HEK293 (cell line): ENCODE results near the gene KCTD6.

ENCODE experiments used
- CTCF ChIA-PET: fragments of 350-600 bp; formaldehyde crosslinking; extraction: SDS; loops from one replicate; lab custom pipeline; 2021; ENCODE audit warnings: antibody characterized with exemption; lab: Yijun Ruan, JAX
- POLR2A ChIA-PET: fragments of 300-600 bp; formaldehyde crosslinking; extraction: SDS; loops from one replicate; lab custom pipeline; 2020; ENCODE audit warnings: antibody characterized with exemption, inconsistent platforms; lab: Yijun Ruan, JAX
- H3K27ac ChIP-seq: fragments of 200-500 bp; sonication (Bioruptor generic); 2 replicates; pipeline ENCODE4 v1.5.1; 2014; ENCODE audit warnings: low read depth, low read length, control low read depth, inconsistent platforms; ENCODE audit errors: extremely low read depth
- H3K36me3 ChIP-seq, 2 experiments: fragments of 200-500 bp in 1 of 2; sonication (Bioruptor generic) in 1 of 2; 1 replicate in 1 of 2; 2 replicates in 1 of 2; pipeline ENCODE4 v1.5.1; 2014 to 2017; ENCODE audit warnings: inconsistent platforms in 2 of 2, low read length in 2 of 2; ENCODE audit not compliant: control insufficient read depth in 2 of 2, insufficient read depth in 1 of 2
- H3K4me1 ChIP-seq: fragments of 200-500 bp; sonication (Bioruptor generic); 2 replicates; pipeline ENCODE4 v1.5.1; 2014; ENCODE audit warnings: mild to moderate bottlenecking, low read length, inconsistent platforms; ENCODE audit not compliant: control insufficient read depth, insufficient read depth
- H3K4me3 ChIP-seq: 2 replicates; pipeline ENCODE4 v1.5.1; 2011; ENCODE audit warnings: low read depth, mild to moderate bottlenecking, control low read depth, low read length, moderate library complexity
- H3K9me3 ChIP-seq: fragments of 200-500 bp; sonication (Bioruptor generic); 2 replicates; pipeline ENCODE4 v1.5.1; 2014; ENCODE audit warnings: low read depth, low read length, inconsistent platforms; ENCODE audit not compliant: control insufficient read depth, insufficient read depth
- AEBP2 ChIP-seq: fragments of 450-650 bp; formaldehyde crosslinking; IDR thresholded peaks from 2 replicates; pipeline ENCODE4 v1.5.1; 2016; ENCODE audit warnings: missing biosample characterization, missing genetic modification characterization, borderline replicate concordance
- BCL11B ChIP-seq: fragments of 450-650 bp; formaldehyde crosslinking; IDR thresholded peaks from 2 replicates; pipeline ENCODE4 v1.5.1; 2016; ENCODE audit warnings: low read depth, missing biosample characterization, missing genetic modification characterization
- GFI1B ChIP-seq: fragments of 450-650 bp; formaldehyde crosslinking; IDR thresholded peaks from 2 replicates; pipeline ENCODE4 v1.5.1; 2016; ENCODE audit warnings: missing biosample characterization, missing genetic modification characterization
- HOXC10 ChIP-seq: sonication (generic); formaldehyde crosslinking; IDR thresholded peaks from 2 replicates; pipeline ENCODE4 v1.8.1; 2023; ENCODE audit warnings: mild to moderate bottlenecking, missing genetic modification reagents
- KLF8 ChIP-seq: fragments of 450-650 bp; formaldehyde crosslinking; IDR thresholded peaks from 2 replicates; pipeline ENCODE4 v1.5.1; 2016; ENCODE audit warnings: missing biosample characterization, missing genetic modification characterization
- MYNN ChIP-seq: fragments of 450-650 bp; formaldehyde crosslinking; IDR thresholded peaks from 2 replicates; pipeline ENCODE4 v1.5.1; 2016; ENCODE audit warnings: missing biosample characterization, missing genetic modification characterization, borderline replicate concordance
- PRDM1 ChIP-seq: fragments of 450-650 bp; formaldehyde crosslinking; IDR thresholded peaks from 2 replicates; pipeline ENCODE4; 2016; ENCODE audit warnings: missing biosample characterization, missing genetic modification characterization
- REPIN1 ChIP-seq: fragments of 450-650 bp; formaldehyde crosslinking; IDR thresholded peaks from 2 replicates; pipeline ENCODE4 v1.5.1; 2017; ENCODE audit warnings: missing biosample characterization, missing genetic modification characterization, low read depth
- SP2 ChIP-seq: fragments of 450-650 bp; formaldehyde crosslinking; IDR thresholded peaks from 2 replicates; pipeline ENCODE4 v1.5.1; 2016; ENCODE audit warnings: missing biosample characterization, missing genetic modification characterization
- ZBTB8A ChIP-seq: fragments of 450-650 bp; formaldehyde crosslinking; IDR thresholded peaks from 2 replicates; pipeline ENCODE4 v1.5.1; 2016; ENCODE audit warnings: missing biosample characterization, missing genetic modification characterization
- ZNF274 ChIP-seq, 2 experiments: fragments of 200-500 bp in 1 of 2; fragments of 450-650 bp in 1 of 2; sonication (Bioruptor generic) in 1 of 2; formaldehyde crosslinking in 1 of 2; IDR thresholded peaks; 2 replicates each; pipeline versions ENCODE4 v1.5.1 to v1.6.1; 2014 to 2016; ENCODE audit warnings: borderline replicate concordance in 1 of 2, inconsistent platforms in 1 of 2, low read length in 1 of 2, missing biosample characterization in 1 of 2, missing genetic modification characterization in 1 of 2
- ZNF280D ChIP-seq: fragments of 450-650 bp; formaldehyde crosslinking; IDR thresholded peaks from 2 replicates; pipeline ENCODE4 v1.5.1; 2016; ENCODE audit warnings: missing biosample characterization, missing genetic modification characterization
- ZNF366 ChIP-seq: fragments of 450-650 bp; formaldehyde crosslinking; conservative IDR thresholded peaks from 2 replicates; pipeline ENCODE4 v1.5.1; 2016; ENCODE audit warnings: missing biosample characterization, missing genetic modification characterization
- ZNF529 ChIP-seq: fragments of 450-650 bp; formaldehyde crosslinking; IDR thresholded peaks from 2 replicates; pipeline ENCODE4 v1.5.1; 2017; ENCODE audit warnings: missing genetic modification characterization, missing biosample characterization; ENCODE audit not compliant: insufficient replicate concordance
- ZNF768 ChIP-seq: fragments of 450-650 bp; formaldehyde crosslinking; IDR thresholded peaks from 2 replicates; pipeline ENCODE4 v1.5.1; 2018; ENCODE audit warnings: missing biosample characterization, mild to moderate bottlenecking, missing genetic modification characterization
- TF ChIP-seq, protein P1 (sequence below): fragments of 450-650 bp; IDR thresholded peaks from 2 replicates; pipeline ENCODE4 v1.5.1; 2018; ENCODE audit warnings: missing biosample characterization, missing genetic modification characterization
- TF ChIP-seq, protein P2 (sequence below): fragments of 450-650 bp; formaldehyde crosslinking; IDR thresholded peaks from 2 replicates; pipeline ENCODE4 v1.5.1; 2016; ENCODE audit warnings: missing biosample characterization, missing genetic modification characterization, borderline replicate concordance
- TF ChIP-seq, protein P3 (sequence below): fragments of 450-650 bp; formaldehyde crosslinking; IDR thresholded peaks from 2 replicates; pipeline ENCODE4 v1.5.1; 2016; ENCODE audit warnings: missing biosample characterization, missing genetic modification characterization

KCTD6 gene

GRCh38 chr3:58531555-58531954 is 39.7 kb downstream of the KCTD6 start:
- Histone ChIP-seq H3K4me1 (no peaks in the 10 kb centered on the region; the same call in 1 of the 2 replicates), H3K9me3 (no peaks in the 10 kb centered on the region), H3K4me3 (no peak overlapping the region), H3K27ac (no peak overlapping the region), H3K36me3 (no peaks in the 10 kb centered on the region)
- POLR2A ChIA-PET = interaction anchor here (0.5 kb wide), 1 partner anchor 221 kb away, joined by 5 read pairs; no protein-coding TSS in a partner anchor
- TF ChIP-seq AEBP2 (no peak), SP2 (tag by site-specific recombination) (no peak), HOXC10 (no peak), ZBTB8A (tag by site-specific recombination) (no peak), ZNF768 (no peak), REPIN1 (tag by site-specific recombination) (no peak)
- TF ChIP-seq, protein P1, sequence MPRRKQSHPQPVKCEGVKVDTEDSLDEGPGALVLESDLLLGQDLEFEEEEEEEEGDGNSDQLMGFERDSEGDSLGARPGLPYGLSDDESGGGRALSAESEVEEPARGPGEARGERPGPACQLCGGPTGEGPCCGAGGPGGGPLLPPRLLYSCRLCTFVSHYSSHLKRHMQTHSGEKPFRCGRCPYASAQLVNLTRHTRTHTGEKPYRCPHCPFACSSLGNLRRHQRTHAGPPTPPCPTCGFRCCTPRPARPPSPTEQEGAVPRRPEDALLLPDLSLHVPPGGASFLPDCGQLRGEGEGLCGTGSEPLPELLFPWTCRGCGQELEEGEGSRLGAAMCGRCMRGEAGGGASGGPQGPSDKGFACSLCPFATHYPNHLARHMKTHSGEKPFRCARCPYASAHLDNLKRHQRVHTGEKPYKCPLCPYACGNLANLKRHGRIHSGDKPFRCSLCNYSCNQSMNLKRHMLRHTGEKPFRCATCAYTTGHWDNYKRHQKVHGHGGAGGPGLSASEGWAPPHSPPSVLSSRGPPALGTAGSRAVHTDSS (tag by site-specific recombination) = no peak
- CTCF ChIA-PET = interaction anchor here (0.6 to 1.7 kb wide), 18 partner anchors 10 to 1371 kb away, joined by 3 to 12 read pairs (median 4); partner anchors contain the start of genes HTD2, KCTD6 and RPP14

DNA sequence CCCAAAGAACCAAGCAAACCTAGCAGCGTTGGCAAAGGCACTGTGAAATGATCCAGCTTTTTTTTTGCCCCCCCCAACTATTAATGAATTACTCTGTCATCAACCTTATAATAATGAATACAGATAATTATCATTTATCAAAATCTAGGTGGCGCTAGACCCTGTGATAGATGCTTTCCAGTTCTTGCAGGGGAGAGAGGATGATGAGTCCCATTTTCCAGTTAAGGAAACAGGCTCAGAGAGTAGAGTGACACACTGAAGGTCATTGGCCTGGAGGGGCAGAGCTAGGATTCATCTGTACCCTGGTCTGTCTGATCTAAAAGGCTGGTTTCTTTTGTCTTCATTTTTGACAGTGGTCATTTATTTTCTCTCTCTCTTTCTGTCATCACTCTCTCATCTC is 40.1 kb downstream of the KCTD6 start:
- H3K4me1 ChIP-seq = no peaks in the 10 kb centered on the region
- POLR2A ChIA-PET = interaction anchor here (0.5 kb wide), 1 partner anchor 221 kb away, joined by 5 read pairs; no protein-coding TSS in a partner anchor
- H3K36me3 ChIP-seq = no peaks in the 10 kb centered on the region
- no peak overlapping the region for H3K4me3 ChIP-seq
- H3K27ac ChIP-seq = no peak overlapping the region
- no peaks in the 10 kb centered on the region for H3K9me3 ChIP-seq
- CTCF ChIA-PET = interaction anchor here (0.6 to 1.7 kb wide), 15 partner anchors 10 to 1371 kb away, joined by 3 to 12 read pairs (median 4); partner anchors contain the start of genes HTD2, KCTD6 and RPP14
- TF ChIP-seq ZNF274 (IDR thresholded peaks at IDR 0.05; ENCODE audit: low read length) (no peak), ZNF274 (tag by site-specific recombination; IDR thresholded peaks at IDR 0.05; ENCODE audit: borderline replicate concordance) (no peak), ZNF366 (tag by site-specific recombination) (peak; percentile 44; the same call in 1 of the 2 replicates), MYNN (no peak), ZNF529 (tag by site-specific recombination) (no peak), BCL11B (no peak), KLF8 (tag by site-specific recombination) (no peak), GFI1B (tag by site-specific recombination) (no peak), PRDM1 (tag by site-specific recombination) (peak; percentile 48; the same call in 1 of the 2 replicates), ZNF280D (tag by site-specific recombination) (no peak)
- TF ChIP-seq, protein P2, sequence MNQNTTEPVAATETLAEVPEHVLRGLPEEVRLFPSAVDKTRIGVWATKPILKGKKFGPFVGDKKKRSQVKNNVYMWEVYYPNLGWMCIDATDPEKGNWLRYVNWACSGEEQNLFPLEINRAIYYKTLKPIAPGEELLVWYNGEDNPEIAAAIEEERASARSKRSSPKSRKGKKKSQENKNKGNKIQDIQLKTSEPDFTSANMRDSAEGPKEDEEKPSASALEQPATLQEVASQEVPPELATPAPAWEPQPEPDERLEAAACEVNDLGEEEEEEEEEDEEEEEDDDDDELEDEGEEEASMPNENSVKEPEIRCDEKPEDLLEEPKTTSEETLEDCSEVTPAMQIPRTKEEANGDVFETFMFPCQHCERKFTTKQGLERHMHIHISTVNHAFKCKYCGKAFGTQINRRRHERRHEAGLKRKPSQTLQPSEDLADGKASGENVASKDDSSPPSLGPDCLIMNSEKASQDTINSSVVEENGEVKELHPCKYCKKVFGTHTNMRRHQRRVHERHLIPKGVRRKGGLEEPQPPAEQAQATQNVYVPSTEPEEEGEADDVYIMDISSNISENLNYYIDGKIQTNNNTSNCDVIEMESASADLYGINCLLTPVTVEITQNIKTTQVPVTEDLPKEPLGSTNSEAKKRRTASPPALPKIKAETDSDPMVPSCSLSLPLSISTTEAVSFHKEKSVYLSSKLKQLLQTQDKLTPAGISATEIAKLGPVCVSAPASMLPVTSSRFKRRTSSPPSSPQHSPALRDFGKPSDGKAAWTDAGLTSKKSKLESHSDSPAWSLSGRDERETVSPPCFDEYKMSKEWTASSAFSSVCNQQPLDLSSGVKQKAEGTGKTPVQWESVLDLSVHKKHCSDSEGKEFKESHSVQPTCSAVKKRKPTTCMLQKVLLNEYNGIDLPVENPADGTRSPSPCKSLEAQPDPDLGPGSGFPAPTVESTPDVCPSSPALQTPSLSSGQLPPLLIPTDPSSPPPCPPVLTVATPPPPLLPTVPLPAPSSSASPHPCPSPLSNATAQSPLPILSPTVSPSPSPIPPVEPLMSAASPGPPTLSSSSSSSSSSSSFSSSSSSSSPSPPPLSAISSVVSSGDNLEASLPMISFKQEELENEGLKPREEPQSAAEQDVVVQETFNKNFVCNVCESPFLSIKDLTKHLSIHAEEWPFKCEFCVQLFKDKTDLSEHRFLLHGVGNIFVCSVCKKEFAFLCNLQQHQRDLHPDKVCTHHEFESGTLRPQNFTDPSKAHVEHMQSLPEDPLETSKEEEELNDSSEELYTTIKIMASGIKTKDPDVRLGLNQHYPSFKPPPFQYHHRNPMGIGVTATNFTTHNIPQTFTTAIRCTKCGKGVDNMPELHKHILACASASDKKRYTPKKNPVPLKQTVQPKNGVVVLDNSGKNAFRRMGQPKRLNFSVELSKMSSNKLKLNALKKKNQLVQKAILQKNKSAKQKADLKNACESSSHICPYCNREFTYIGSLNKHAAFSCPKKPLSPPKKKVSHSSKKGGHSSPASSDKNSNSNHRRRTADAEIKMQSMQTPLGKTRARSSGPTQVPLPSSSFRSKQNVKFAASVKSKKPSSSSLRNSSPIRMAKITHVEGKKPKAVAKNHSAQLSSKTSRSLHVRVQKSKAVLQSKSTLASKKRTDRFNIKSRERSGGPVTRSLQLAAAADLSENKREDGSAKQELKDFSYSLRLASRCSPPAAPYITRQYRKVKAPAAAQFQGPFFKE (tag by site-specific recombination) = no peak
- TF ChIP-seq, protein P3, sequence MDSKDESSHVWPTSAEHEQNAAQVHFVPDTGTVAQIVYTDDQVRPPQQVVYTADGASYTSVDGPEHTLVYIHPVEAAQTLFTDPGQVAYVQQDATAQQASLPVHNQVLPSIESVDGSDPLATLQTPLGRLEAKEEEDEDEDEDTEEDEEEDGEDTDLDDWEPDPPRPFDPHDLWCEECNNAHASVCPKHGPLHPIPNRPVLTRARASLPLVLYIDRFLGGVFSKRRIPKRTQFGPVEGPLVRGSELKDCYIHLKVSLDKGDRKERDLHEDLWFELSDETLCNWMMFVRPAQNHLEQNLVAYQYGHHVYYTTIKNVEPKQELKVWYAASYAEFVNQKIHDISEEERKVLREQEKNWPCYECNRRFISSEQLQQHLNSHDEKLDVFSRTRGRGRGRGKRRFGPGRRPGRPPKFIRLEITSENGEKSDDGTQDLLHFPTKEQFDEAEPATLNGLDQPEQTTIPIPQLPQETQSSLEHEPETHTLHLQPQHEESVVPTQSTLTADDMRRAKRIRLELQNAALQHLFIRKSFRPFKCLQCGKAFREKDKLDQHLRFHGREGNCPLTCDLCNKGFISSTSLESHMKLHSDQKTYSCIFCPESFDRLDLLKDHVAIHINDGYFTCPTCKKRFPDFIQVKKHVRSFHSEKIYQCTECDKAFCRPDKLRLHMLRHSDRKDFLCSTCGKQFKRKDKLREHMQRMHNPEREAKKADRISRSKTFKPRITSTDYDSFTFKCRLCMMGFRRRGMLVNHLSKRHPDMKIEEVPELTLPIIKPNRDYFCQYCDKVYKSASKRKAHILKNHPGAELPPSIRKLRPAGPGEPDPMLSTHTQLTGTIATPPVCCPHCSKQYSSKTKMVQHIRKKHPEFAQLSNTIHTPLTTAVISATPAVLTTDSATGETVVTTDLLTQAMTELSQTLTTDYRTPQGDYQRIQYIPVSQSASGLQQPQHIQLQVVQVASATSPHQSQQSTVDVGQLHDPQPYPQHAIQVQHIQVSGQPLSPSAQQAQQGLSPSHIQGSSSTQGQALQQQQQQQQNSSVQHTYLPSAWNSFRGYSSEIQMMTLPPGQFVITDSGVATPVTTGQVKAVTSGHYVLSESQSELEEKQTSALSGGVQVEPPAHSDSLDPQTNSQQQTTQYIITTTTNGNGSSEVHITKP (tag by site-specific recombination) = no peak
